GM18499 (cell line): ENCODE measurements around the gene CC2D1A.

ENCODE experiments used
- ATAC-seq: cut with Tn5 transposase; IDR thresholded peaks from one replicate; pipeline ENCODE4 v1.9.1; 2021; ENCODE audit warnings: moderate number of reproducible peaks; ENCODE audit not compliant: insufficient read depth, unreplicated experiment

CC2D1A gene

GRCh38 chr19:13876834-13877233, 29.2 kb upstream of the CC2D1A start, which contains the start of gene NANOS3:
NANOS3 (plus strand) TSS chr19:13877134; CDS start chr19:13877249, 115 bp downstream.
- no peak for ATAC-seq

GRCh38 chr19:13877303-13877702, 28.7 kb upstream of the CC2D1A start:
- no peak for ATAC-seq

GRCh38 chr19:13880059-13881043, 25.6 kb upstream of the CC2D1A start:
- ATAC-seq: peak; percentile 57

GRCh38 chr19:13881251-13881691, 24.7 kb upstream of the CC2D1A start:
- ATAC-seq: no peak

DNA sequence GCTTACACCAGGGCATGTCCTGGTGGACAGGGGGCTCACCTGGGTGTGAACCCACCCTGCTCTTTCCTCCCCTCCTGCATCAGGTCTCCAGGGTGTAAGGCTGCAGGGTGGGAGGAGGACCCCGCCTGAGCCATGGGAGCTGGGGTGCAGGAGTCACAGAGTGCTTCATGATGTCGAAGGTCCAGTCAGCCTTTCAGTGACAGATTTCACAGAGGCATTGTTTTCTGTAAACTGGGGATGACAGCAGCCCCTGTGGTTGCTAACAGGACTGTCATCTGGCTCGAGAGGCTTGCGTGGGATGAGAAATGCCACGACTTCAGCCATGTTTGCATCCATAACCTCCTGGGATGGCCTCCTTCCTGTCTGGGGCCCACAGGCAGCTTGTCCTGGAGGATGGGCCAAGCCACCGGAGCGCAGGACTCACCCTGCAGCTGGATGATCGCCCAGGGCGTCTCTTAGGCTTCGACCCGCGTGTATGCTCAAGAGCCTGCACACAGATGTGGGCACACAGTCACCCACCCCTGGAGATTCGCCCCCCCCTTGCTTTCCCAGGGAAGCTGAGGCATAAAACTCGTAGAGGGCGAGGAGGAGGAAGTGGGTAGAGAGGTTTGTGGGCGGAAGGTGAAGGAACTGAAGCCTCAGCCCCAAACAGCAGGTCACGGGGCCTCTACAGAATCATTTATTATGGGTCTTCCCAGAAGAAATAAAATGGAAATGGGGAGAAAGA, 24.1 kb upstream of the CC2D1A start:
- ATAC-seq: no peak

GRCh38 chr19:13882419-13882795, 23.6 kb upstream of the CC2D1A start:
- no peak for ATAC-seq

- ATAC-seq: no peak
Measured at GRCh38 chr19:13882836-13883235, 23.2 kb upstream of the CC2D1A start.

GRCh38 chr19:13883516-13884064, 22.4 kb upstream of the CC2D1A start:
- ATAC-seq: no peak

DNA sequence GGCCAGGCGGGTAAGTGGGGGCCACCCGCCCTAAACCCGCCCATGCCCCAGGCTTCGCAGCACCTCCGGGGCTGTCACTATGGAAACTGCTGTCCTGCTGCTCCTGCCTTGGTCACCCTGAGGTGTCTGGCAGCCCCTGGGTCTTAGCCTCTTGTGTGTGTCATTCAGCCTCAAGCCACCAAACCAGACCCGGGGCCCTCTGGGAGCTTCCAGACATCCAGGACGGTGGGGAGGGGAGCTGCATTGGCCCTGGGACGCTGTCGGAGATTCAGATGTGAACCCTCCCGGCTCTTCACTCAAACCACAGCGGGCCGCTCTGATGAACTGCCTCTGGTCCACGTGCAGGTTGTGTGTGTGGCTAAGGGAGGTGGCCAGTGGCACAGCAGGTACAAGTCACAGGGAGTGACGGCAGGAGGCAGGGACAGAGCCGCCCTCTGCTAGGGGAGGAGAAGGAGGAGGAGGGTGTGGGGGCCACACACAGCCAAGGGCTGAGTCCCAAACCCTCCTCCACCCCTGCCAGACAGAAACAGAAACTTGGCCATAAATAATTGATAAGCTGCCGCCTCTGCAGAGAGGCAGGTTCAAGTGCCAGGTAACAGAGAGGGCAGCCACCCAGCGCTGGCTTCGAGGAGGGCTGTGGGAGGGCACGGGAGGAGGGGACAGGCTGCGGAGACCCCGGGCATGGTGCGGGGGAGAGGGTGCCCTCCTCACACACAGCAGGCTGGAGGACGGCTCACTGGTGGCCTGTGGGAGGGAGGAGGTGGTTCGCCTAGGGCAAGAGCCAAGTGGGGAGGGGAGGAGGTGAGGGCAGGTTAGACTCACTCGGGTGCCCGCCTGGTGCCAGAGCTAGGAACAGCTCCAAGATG, 21.0 kb upstream of the CC2D1A start:
- no peak for ATAC-seq

- no peak for ATAC-seq
Measured at GRCh38 chr19:13885826-13886365, 20.1 kb upstream of the CC2D1A start.

DNA sequence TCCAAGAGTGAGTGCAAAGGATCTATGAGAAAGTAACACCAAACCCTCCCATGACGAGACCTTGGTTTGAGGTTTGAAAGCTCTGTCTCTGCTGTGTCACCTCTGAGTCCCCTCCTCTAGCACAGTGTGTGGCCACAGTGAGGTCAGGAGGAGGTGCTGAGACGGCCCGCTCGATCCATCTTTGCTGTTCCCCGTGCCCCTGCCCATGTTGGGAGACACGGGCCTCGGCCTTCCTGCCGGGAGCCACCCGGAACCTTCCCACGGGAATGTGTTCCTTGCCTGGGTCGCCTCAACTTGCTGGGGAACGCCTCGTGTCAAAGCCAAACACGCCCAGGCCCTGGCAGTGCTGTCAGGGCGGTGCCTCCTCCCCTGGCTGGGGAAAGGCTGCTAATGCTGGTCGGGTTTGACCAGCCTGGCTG, 19.0 kb upstream of the CC2D1A start:
- no peak for ATAC-seq

- ATAC-seq: no peak
Measured at GRCh38 chr19:13887517-13887916, 18.5 kb upstream of the CC2D1A start.

DNA sequence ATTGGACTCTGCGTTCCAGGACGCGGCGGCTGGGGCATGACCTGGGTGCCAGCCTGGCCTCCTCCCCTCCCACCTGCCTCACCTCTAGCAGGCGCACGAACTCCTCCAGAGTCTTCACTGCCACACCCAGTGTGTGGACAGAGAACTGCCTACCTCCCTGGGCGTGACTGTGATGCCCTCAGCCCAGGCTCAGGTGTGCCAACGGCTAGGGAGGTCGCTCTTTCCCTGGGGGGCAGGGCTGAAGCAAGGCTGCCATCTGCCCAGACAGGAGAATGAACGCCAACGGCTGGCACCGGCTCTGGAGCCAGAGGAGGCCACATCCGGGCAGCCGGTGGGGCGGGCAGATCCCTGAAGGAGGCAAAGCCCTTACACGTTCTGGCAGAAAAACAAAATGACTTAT, 17.7 kb upstream of the CC2D1A start:
- ATAC-seq: no peak

DNA sequence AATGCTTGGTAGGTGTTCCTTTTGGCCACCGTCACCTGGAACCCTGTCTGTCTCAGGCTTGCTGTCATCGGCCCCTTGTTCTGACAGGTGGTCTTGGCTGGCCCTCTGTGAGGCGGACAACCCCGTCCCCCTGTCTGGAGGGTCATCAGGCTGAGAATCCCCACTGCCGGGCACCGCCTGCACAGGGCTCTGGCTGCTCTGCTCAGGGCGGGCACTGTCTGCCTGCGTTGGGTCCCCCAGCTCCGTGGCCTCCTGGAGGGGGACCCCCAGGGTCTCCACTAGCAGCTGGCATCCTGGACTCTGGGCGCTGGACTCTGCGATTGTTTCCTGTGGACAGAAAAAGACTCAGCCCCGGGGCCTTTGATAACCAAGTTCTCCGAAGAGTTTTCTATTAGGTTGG, 15.9 kb upstream of the CC2D1A start:
- ATAC-seq: no peak

- no peak for ATAC-seq
Measured at GRCh38 chr19:13892870-13893269, 13.1 kb upstream of the CC2D1A start.

DNA sequence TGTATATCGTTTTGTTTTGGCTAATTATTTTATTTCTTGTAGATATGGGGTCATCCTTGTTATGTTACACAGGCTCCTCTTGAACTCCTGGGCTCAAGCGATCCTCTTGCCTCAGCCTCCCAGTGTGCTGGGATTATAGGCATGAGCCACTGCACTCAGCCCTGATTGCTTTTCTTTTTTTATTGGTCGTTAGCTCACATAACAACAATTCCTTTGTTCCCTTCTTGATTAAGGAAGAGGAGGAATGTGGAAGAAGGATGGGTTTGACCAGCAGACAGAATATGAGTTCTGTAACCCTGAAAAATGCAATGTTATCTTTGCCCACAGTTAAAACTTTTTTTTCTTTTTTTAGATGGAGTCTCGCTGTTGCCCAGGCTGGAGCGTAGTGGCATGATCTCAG, 11.4 kb upstream of the CC2D1A start:
- no peak for ATAC-seq

DNA sequence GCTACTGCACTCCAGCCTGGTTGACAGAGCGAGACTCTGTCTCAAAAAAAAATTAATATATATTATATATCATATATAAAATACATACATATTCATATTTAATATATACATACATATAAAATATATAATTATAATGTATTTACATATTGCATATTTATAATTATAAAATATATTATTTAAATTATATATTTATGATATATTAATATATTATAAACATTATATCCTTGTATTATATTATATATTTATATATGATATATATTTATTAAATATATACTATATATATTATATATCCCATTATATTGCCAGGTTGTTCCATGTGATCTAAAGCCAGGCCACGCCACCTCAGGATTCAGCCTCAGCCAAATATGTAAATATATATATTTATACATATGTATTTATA, 9.8 kb upstream of the CC2D1A start:
- ATAC-seq: no peak

DNA sequence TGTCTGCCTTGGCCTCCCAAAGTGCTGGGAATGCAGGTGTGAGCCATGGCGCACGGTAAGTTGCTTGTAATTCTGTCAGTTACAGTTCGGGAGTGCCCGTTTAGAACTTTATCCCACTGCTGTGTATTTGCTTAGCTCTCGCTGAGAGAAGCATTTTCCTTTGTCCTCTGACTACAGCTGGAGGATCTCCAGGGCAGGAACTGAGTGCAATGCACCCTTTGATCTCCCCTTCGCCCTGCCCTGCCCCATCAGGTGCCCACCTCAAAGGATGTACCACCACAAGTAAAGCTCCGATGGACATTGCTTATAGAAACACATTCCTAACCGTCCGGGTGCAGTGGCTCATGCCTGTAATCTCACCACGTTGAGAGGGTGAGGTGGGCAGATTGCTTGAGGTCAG, 6.6 kb upstream of the CC2D1A start:
- ATAC-seq: no peak

- no peak for ATAC-seq
Measured at GRCh38 chr19:13899912-13900584, 6.0 kb upstream of the CC2D1A start.
